Neural cell (in vitro differentiated cells): ENCODE measurements around the gene RFTN1.

Source experiments
- CTCF ChIP-seq: fragments of 450-650 bp; IDR thresholded peaks from 2 replicates; pipeline ENCODE4 v1.5.1; 2014; ENCODE audit warnings: antibody characterized with exemption, mild to moderate bottlenecking, moderate library complexity; ENCODE audit not compliant: poor library complexity, severe bottlenecking
- EP300 ChIP-seq: fragments of 450-650 bp; conservative IDR thresholded peaks from 2 replicates; pipeline ENCODE4 v1.6.1; 2014; ENCODE audit warnings: antibody characterized with exemption, mild to moderate bottlenecking, moderate library complexity; ENCODE audit not compliant: poor library complexity, severe bottlenecking
- EZH2 ChIP-seq: fragments of 200-600, 300-800 bp; shearing (Covaris generic), sonication (generic); IDR thresholded peaks from 2 replicates; pipeline ENCODE4 v1.6.1; 2014; ENCODE audit warnings: antibody characterized with exemption, low read length, borderline replicate concordance, mild to moderate bottlenecking; ENCODE audit not compliant: insufficient read depth, poor library complexity, severe bottlenecking
- POLR2AphosphoS5 ChIP-seq: IDR thresholded peaks from 2 replicates; pipeline ENCODE4 v1.6.1; 2012
- REST ChIP-seq: IDR thresholded peaks from 2 replicates; pipeline ENCODE4 v1.6.1; 2012; ENCODE audit warnings: borderline replicate concordance
- SMC3 ChIP-seq: fragments of 450-650 bp; conservative IDR thresholded peaks from 2 replicates; pipeline ENCODE4 v1.6.1; 2014; ENCODE audit warnings: antibody characterized with exemption, mild to moderate bottlenecking, moderate library complexity; ENCODE audit not compliant: poor library complexity

- TF ChIP-seq SMC3 (no peak), EP300 (no peak), CTCF (no peak), POLR2AphosphoS5 (no peak), REST (no peak), EZH2 (no peak)
Observed at GRCh38 chr3:16484984-16485383, 28.5 kb downstream of the RFTN1 start.
